ENCODE data around the gene SSH3.

GRCh38 chr11:67356387-67356863 is 53.1 kb downstream of the SSH3 start:
- TF ChIP-seq POLR2AphosphoS5 (IDR thresholded peaks at IDR 0.05; ENCODE audit: low read depth) (no peak), CTCF (IDR thresholded peaks at IDR 0.05; ENCODE audit: insufficient read depth, low read length) (no peak)

All from HL-60 (cell line).